Transverse colon (tissue), 3 donors: ENCODE data around the gene AWAT1.

Experiments
- EP300 ChIP-seq: sonication (generic); formaldehyde crosslinking; IDR thresholded peaks from one replicate; pipeline ENCODE4 v1.6.1; 2017; ENCODE audit warnings: antibody characterized with exemption, low read depth
- POLR2A ChIP-seq: fragments of 450-650 bp; IDR thresholded peaks from one replicate; pipeline ENCODE4 v1.6.1; 2016; ENCODE audit warnings: antibody characterized with exemption, mild to moderate bottlenecking, moderate library complexity
- TF ChIP-seq, protein P1 (sequence below), 5 experiments: fragments of 200-600 bp in 3 of 5; fragments of 450-650 bp in 2 of 5; sonication (generic) in 3 of 5; IDR thresholded peaks; 1 replicate in 2 of 5; 2 replicates in 3 of 5; pipeline ENCODE4 v1.5.1; 2016 to 2017; ENCODE audit warnings: antibody characterized with exemption in 5 of 5, inconsistent platforms in 3 of 5, mild to moderate bottlenecking in 2 of 5, moderate library complexity in 1 of 5

- TF ChIP-seq POLR2A (no peak), EP300 (no peak)
- TF ChIP-seq, protein P1, sequence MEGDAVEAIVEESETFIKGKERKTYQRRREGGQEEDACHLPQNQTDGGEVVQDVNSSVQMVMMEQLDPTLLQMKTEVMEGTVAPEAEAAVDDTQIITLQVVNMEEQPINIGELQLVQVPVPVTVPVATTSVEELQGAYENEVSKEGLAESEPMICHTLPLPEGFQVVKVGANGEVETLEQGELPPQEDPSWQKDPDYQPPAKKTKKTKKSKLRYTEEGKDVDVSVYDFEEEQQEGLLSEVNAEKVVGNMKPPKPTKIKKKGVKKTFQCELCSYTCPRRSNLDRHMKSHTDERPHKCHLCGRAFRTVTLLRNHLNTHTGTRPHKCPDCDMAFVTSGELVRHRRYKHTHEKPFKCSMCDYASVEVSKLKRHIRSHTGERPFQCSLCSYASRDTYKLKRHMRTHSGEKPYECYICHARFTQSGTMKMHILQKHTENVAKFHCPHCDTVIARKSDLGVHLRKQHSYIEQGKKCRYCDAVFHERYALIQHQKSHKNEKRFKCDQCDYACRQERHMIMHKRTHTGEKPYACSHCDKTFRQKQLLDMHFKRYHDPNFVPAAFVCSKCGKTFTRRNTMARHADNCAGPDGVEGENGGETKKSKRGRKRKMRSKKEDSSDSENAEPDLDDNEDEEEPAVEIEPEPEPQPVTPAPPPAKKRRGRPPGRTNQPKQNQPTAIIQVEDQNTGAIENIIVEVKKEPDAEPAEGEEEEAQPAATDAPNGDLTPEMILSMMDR (IDR thresholded peaks at IDR 0.05) = no peak
Measured at GRCh38 chrX:70226687-70227086, 7.8 kb upstream of the AWAT1 start.
